Stomach (tissue), 9 donors: ENCODE measurements around the gene CACNA1H. TPM values are rescaled to one million over a fixed set of nuclear protein-coding genes. Genes with fewer than 3 reads are reported as not detected.
"Not testable (repeated sequence)": the region's sequence is repeated elsewhere in the genome, so short reads cannot be mapped to it uniquely, and the experiment has no call there.

Experiments used
- DNase-seq, 2 donors: peaks; one replicate each; pipeline versions ENCODE4 v3.0.0 to v3.0.0-alpha.2; 2013 to 2019
- H3K27ac ChIP-seq, 5 donors: fragments of 200-600 bp in 4 of 5; sonication (generic) in 4 of 5; one replicate each; pipeline ENCODE4 v1.5.1; 2013 to 2019; ENCODE audit warnings: mild to moderate bottlenecking in 1 of 5, moderate library complexity in 1 of 5
- H3K27me3 ChIP-seq, 3 donors: fragments of 200-600 bp; sonication (generic); one replicate each; pipeline ENCODE4 v1.5.1; 2017 to 2019; ENCODE audit warnings: mixed run types in 1 of 3
- H3K36me3 ChIP-seq, 4 donors: fragments of 200-600 bp; sonication (generic); 1 replicate in 3 of 4; 2 replicates in 1 of 4; pipeline ENCODE4 v1.5.1; 2016 to 2019
- H3K4me1 ChIP-seq, 4 donors: fragments of 200-600 bp; sonication (generic); one replicate each; pipeline ENCODE4 v1.5.1; 2016 to 2019
- H3K4me3 ChIP-seq, 4 donors: fragments of 200-600 bp; sonication (generic) in 3 of 4; one replicate each; pipeline ENCODE4 v1.5.1; 2016 to 2019; ENCODE audit warnings: mild to moderate bottlenecking in 1 of 4
- H3K9me3 ChIP-seq, 4 donors: fragments of 200-600 bp; sonication (generic); one replicate each; pipeline ENCODE4 v1.5.1; 2016 to 2019
- CTCF ChIP-seq, 7 experiments: fragments of 450-650 bp in 4 of 7; fragments of 200-600 bp in 3 of 7; sonication (generic) in 3 of 7; IDR thresholded peaks; one replicate each; pipeline ENCODE4 v1.5.1; 2016 to 2019; ENCODE audit warnings: antibody characterized with exemption in 7 of 7, control low read depth in 2 of 7, mild to moderate bottlenecking in 1 of 7
- EP300 ChIP-seq: sonication (generic); formaldehyde crosslinking; IDR thresholded peaks from one replicate; pipeline ENCODE4 v1.6.1; 2017; ENCODE audit warnings: antibody characterized with exemption
- POLR2A ChIP-seq, 4 donors: fragments of 450-650 bp; IDR thresholded peaks; one replicate each; pipeline ENCODE4 v1.6.1; 2016; ENCODE audit warnings: antibody characterized with exemption in 4 of 4, control low read depth in 2 of 4, mild to moderate bottlenecking in 1 of 4, moderate library complexity in 1 of 4
- POLR2AphosphoS5 ChIP-seq, 3 donors: sonication (generic); formaldehyde crosslinking; IDR thresholded peaks; one replicate each; pipeline ENCODE4 v1.6.1; 2016; ENCODE audit warnings: antibody characterized with exemption in 3 of 3
- WGBS, 5 donors: extraction: QIAGEN DNeasy Blood & Tissue Kit in 3 of 5; methylation state at CpG; one replicate each; pipeline versions ENCODE4 v1.1.5 to v1.1.7; 2013 to 2018; 5-methylcytosine and 5-hydroxymethylcytosine counted together
- intact Hi-C: fragments of 100-400 bp; cut with DNase I; formaldehyde crosslinking; loops from one replicate; pipeline ENCODE4 v1.15.1; 2023; ENCODE audit warnings: low total_unique reads
- polyA plus RNA-seq, 3 donors: library from polyadenylated mRNA; stranded (reverse); fragments of 200-250 nt; gene quantifications; one replicate each; pipeline ENCODE4 v1.2.3, GENCODE V29; 2013
- total RNA-seq, 5 donors: library from RNA; depleted of rRNA; stranded (reverse); fragments of >200 nt; gene quantifications; one replicate each; pipeline versions ENCODE4 v1.1.0 to v1.2.3, GENCODE V29; 2014 to 2016
- donor health status: healthy with polysubstance abuse.
- donor health status: Bipolar disorder and iron deficiency.
- donor health status: healthy.

The CACNA1H gene
- total and polyA plus RNA-seq, 8 donors, result 1.5 to 49.6 (median 19.6) TPM

GRCh38 chr16:1255276-1256122 lies 102.6 kb downstream of the CACNA1H start, which contains the start of gene TPSD1:
Gene TPSD1 (plus strand): TSS chr16:1256069. CDS start chr16:1256281, 212 bp downstream.
- H3K27ac ChIP-seq, H3K4me1 ChIP-seq, intact Hi-C loops, H3K9me3 ChIP-seq, H3K4me3 ChIP-seq, H3K36me3 ChIP-seq, DNase-seq: not testable (repeated sequence)
- 56 to 64% (median 62%) methylated on average over 6 to 26 of the region's 26 CpGs for WGBS, 5 donors
- peaks cover 7 to 61% (median 29%) of the 10 kb centered on the region in 3 donors for H3K27me3 ChIP-seq

GRCh38 chr16:1256296-1256873 lies 103.5 kb downstream of the CACNA1H start:
- DNase-seq, H3K27ac ChIP-seq, H3K36me3 ChIP-seq, H3K9me3 ChIP-seq, H3K4me3 ChIP-seq, H3K4me1 ChIP-seq, intact Hi-C loops: not testable (repeated sequence)
- peaks cover 7 to 70% (median 38%) of the 10 kb centered on the region in 3 donors for H3K27me3 ChIP-seq
- 72 to 85% (median 78%) methylated on average over 5 to 23 of the region's 23 CpGs for WGBS, 5 donors

- intact Hi-C loops, result no loop called here
- DNase-seq, result no peak
- H3K9me3 ChIP-seq, result no peaks in the 10 kb centered on the region
- no peak overlapping the region for H3K27ac ChIP-seq
- H3K4me1 ChIP-seq, result peaks cover 4 to 9% (median 7%) of the 10 kb centered on the region in 4 donors
- TF ChIP-seq POLR2A (IDR thresholded peaks at IDR 0.05) (no peak), CTCF (IDR thresholded peaks at IDR 0.05) (no peak), EP300 (no peak), POLR2AphosphoS5 (IDR thresholded peaks at IDR 0.05) (no peak)
- peaks cover 7 to 75% (median 43%) of the 10 kb centered on the region in 3 donors for H3K27me3 ChIP-seq
- no peaks in the 10 kb centered on the region for H3K36me3 ChIP-seq
- H3K4me3 ChIP-seq, result no peak overlapping the region
- WGBS, 5 donors, result 75 to 88% (median 86%) methylated on average over 14 to 22 of the region's 22 CpGs
Measured at GRCh38 chr16:1256874-1257322, 104.0 kb downstream of the CACNA1H start.

- DNase-seq, result no peak
- Histone ChIP-seq H3K27me3 (peaks cover 7 to 83% (median 51%) of the 10 kb centered on the region in 3 donors), H3K9me3 (no peaks in the 10 kb centered on the region), H3K4me1 (peaks cover 4 to 9% (median 7%) of the 10 kb centered on the region in 4 donors), H3K4me3 (no peak overlapping the region), H3K27ac (no peak overlapping the region), H3K36me3 (no peaks in the 10 kb centered on the region)
- no peak for TF ChIP-seq POLR2A (IDR thresholded peaks at IDR 0.05)
- TF ChIP-seq EP300, result no peak
- 73 to 86% (median 82%) methylated on average over 24 to 34 of the region's 34 CpGs for WGBS, 5 donors
- intact Hi-C loops, result no loop called here
Measured at GRCh38 chr16:1257561-1258224, 104.8 kb downstream of the CACNA1H start.

GRCh38 chr16:1258225-1258600 lies 105.3 kb downstream of the CACNA1H start:
- Histone ChIP-seq H3K27ac (no peak overlapping the region), H3K36me3 (no peaks in the 10 kb centered on the region), H3K9me3 (no peaks in the 10 kb centered on the region), H3K4me3 (no peak overlapping the region), H3K27me3 (peaks cover 7 to 88% (median 56%) of the 10 kb centered on the region in 3 donors), H3K4me1 (peaks cover 4 to 9% (median 7%) of the 10 kb centered on the region in 4 donors)
- intact Hi-C loops, result no loop called here
- no peak for DNase-seq
- TF ChIP-seq CTCF (IDR thresholded peaks at IDR 0.05) (no peak), EP300 (no peak), POLR2A (IDR thresholded peaks at IDR 0.05) (no peak), POLR2AphosphoS5 (IDR thresholded peaks at IDR 0.05) (no peak)
- WGBS, 5 donors, result 43 to 70% (median 52%) methylated on average over 8 to 12 of the region's 12 CpGs
